ENCODE results near the gene PITPNC1.

GRCh38 chr17:67725373-67725791 lies 348.3 kb downstream of the PITPNC1 start:
- TF ChIP-seq, protein P1, sequence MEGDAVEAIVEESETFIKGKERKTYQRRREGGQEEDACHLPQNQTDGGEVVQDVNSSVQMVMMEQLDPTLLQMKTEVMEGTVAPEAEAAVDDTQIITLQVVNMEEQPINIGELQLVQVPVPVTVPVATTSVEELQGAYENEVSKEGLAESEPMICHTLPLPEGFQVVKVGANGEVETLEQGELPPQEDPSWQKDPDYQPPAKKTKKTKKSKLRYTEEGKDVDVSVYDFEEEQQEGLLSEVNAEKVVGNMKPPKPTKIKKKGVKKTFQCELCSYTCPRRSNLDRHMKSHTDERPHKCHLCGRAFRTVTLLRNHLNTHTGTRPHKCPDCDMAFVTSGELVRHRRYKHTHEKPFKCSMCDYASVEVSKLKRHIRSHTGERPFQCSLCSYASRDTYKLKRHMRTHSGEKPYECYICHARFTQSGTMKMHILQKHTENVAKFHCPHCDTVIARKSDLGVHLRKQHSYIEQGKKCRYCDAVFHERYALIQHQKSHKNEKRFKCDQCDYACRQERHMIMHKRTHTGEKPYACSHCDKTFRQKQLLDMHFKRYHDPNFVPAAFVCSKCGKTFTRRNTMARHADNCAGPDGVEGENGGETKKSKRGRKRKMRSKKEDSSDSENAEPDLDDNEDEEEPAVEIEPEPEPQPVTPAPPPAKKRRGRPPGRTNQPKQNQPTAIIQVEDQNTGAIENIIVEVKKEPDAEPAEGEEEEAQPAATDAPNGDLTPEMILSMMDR (IDR thresholded peaks at IDR 0.05) = no peak
- TF ChIP-seq POLR2A (IDR thresholded peaks at IDR 0.05) (no peak), POLR2AphosphoS5 (IDR thresholded peaks at IDR 0.05) (no peak)

Measured in gastroesophageal sphincter (tissue), 3 donors.